CD4-positive, alpha-beta T cell treated with Interleukin-6 at 100 ng/mL for 8 hours (primary cell): ENCODE measurements around the gene WNK3.
"Not testable (repeated sequence)": the region's sequence is repeated elsewhere in the genome, so short reads cannot be mapped to it uniquely, and the experiment has no call there.

Source experiments
- DNase-seq: peaks from one replicate; pipeline ENCODE4 v3.0.0-alpha.2; 2020; ENCODE audit warnings: mixed read lengths, low spot score

Gene WNK3

DNA sequence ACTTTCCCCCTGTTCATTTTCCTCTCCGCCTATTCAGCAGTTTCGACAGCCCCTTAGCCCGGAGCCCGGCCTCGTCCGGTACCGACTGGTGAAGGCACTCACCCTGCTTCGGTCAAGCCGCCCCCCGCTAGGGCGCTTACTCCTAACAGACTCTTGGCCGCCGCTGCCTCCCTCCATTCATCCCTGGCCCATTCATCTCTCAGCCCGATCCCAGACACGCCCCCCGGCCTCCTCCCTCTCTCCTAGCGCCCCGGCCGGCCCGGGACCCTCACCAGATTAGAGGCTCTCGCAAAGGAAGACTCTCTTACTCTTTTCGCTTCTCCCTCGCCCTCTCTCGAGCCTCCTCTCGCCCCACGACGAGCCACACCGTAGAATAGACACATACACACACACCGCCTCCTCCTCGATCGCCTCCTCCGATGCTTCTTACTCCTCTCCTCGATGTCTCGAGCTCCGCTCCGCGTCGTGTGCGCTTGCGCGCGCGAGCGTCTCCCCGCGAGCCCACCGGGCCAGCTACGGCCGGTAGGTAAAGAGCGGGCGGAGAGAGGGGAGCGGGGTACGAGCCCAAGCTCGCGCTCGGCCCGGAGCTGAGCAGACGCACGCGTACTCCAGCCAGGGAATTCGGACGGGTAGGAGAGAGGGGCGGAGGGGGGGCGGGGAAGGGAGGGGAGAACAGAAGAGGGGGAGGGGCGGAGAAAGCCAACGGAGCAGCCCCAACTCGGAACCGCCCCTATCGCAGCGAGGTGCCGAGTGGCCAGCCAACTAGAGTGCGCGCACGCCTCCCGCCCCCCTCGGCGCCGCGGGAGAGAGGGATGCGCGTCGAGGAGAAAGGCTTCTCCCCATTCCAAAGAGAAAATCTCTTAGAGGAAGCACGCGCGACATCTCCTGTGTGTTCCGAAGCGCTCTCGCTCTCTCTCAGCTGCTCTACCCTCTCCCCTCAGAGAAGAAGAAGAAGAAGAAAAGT lies at the start of gene WNK3:
TSS of gene WNK3 (minus strand) at position 633 of the 964 bp plus-strand sequence.
- DNase-seq, result peak; percentile 29

GRCh38 chrX:54407266-54407665 lies 49.4 kb upstream of the WNK3 start:
- no peak for DNase-seq

DNA sequence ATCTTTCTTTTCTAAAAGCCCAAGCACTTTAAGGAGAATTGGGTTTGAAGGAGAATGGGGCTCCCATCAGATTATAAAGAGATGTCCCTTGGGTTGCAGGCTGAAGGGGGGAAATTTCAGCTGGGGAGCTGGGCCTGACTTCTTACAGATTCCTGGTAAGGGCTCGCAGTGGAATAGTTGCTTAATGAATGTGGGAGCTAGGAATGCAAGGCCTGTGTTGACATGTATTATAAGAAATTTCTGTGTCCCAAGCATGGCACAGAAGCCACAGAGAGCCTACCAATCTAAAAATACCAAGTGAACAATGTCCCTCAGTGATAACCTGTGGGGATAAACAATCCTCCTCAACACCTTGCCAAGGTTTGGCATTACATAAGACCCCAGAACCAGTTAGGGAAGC lies 39.3 kb upstream of the WNK3 start:
- DNase-seq, result no peak

- no peak for DNase-seq
These were observed 28.5 kb upstream of the WNK3 start for GRCh38 chrX:54386314-54386713.

GRCh38 chrX:54384661-54385060 lies 26.8 kb upstream of the WNK3 start:
- DNase-seq, result not testable (repeated sequence)

GRCh38 chrX:54359408-54359807 lies 1.6 kb upstream of the WNK3 start:
- DNase-seq, result no peak

GRCh38 chrX:54358424-54359211 lies 772 bp upstream of the WNK3 start:
- DNase-seq, result peak; percentile 18

- DNase-seq, result no peak
These were observed 5.2 kb downstream of the WNK3 start for GRCh38 chrX:54352677-54353076.

DNA sequence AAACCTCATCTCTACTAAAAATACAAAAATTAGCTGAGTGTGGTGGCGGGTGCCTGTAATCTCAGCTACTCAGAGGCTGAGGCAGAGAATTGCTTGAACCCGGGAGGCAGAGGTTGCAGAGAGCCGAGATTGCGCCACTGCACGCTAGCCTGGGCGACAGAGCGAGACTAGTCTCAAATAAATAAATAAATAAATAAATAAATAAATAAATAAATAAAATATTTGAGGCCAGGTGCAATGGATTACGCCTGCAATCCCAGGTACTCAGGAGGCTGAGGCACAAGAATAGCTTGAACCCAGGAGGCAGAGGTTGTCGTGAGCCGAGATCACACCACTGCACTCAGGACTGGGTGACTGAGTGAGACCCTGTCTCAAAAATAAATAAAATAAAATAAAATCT lies 20.5 kb downstream of the WNK3 start:
- not testable (repeated sequence) for DNase-seq

- no peak for DNase-seq
These were observed 32.8 kb downstream of the WNK3 start for GRCh38 chrX:54325077-54325476.

DNA sequence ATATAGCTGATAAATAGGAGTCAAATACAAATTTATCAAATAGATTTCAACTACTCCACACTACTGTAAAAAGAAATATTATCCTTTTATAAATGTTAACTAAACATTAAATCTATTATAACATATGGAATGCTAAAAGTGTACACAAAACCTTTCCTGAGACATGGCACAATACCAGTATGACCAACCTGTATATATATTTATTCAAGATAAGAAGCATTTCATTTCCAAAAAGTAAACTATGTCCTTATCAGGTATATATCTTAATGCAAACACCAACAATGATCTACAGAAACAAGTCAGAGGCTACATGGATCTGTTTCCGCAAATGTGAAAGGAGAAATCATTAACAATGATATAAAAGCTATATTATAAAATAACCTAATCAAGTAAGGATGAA lies 37.8 kb downstream of the WNK3 start:
- no peak for DNase-seq

DNA sequence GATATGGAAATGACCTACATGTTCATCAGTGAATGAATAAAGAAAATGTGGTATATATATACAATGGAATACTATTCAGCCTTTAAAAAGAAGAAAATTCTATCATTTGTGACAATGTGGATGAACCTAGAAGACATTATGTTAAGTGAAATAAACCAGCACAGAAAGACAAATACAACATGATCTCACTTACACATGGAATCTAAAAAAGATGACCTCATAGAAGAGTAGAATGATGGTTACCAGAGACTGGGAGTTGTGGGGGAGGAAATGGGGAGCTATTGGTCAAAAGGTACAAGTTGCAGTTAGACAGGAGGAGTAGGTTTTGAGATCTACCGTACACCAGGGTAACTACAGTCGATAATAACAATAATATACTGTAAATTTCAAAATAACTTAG lies 51.5 kb downstream of the WNK3 start:
- no peak for DNase-seq

- no peak for DNase-seq
These were observed 56.3 kb downstream of the WNK3 start for GRCh38 chrX:54301516-54301915.

DNA sequence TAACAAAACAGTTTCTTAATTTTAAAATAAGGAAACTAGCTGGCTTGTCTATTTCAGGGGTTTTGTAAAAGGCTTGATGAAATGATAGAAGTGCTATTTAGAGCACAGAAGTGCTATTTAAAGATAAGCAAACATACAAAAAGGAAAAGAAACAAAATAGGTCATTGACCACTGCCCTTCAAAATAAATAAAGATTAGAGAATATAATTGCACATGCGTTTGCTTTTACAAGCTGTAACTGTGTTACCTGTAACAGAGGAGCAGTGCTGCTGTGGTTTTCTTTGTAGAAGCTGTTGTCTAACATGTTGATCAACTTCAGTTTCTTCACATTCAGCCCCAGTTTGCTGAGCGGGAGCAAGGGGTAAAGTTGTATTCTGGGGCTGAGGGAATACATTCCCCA lies 63.5 kb downstream of the WNK3 start:
- no peak for DNase-seq

DNA sequence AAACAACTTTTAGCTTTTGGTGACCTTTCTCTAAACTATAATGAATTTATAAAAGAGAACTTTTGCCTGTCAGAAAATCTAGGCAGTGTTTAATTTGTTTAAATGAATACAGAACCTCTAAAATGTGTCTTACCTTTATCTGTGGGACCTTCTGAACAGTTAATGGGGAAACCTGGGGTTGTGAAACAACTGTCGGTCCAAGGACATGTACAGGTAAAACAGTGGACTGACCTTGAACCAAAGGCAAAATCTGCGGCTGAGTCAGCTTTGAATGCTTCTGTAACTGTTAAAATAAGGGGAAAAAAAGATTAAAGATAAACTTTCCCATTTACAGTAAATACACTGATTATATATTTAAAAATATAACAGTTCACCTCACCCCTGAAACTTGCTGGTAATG lies 65.1 kb downstream of the WNK3 start:
- DNase-seq, result no peak

DNA sequence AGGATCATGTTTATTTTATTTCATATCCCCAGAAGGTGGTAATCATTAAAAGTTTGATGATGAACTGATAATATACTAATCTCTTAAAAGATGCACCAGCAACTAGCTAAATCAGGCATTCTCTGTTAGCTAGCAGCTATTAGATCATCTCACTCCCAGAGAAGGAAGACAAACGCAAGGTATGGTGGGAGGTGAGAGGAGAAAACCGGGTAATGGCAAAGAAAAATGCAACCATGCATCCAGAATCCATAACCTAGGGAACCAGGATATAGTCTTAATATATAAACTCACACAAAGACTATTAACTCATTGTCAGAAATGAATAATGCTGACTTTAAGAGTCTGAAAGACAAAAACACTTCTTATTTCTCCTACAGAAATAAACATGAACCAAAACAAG lies 66.1 kb downstream of the WNK3 start:
- no peak for DNase-seq

DNA sequence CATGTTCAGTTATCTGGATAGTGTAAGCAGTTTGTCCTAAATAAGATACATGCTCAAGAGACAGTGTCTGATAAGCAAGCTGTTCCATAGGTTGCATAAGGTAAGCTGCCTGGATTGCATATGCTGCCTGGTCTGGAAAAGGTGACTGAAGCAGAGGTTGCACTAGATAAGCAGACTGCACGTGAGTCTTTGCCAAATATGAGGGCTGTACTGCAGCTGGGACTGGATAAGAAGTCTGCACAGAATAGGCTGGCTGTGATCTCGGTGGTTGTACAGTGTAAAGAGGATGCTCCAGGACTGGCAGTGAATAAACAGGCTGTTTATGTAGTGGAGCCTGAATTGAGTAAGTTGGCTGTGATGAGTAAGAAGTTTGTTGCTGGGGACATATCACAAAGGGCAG lies 68.9 kb downstream of the WNK3 start:
- no peak for DNase-seq

DNA sequence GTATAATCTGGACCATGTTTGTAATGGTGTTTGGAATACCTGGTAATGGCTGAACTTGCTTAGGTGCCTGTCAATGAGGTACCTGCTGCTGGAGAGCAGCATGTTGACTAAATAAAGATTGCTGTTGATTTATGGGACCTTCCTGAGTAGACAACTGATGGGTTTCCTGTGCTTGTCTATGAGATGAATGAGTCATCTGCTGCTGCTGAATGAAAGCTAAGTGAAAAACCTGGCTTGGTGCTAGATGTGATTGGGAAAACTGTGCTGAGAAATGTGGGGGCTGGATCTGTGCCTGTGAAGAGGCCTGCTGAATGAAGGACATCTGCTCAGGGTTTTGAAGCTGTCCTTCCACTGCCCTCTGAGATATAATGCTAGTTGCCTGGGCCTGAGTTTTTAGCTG lies 69.6 kb downstream of the WNK3 start:
- no peak for DNase-seq

DNA sequence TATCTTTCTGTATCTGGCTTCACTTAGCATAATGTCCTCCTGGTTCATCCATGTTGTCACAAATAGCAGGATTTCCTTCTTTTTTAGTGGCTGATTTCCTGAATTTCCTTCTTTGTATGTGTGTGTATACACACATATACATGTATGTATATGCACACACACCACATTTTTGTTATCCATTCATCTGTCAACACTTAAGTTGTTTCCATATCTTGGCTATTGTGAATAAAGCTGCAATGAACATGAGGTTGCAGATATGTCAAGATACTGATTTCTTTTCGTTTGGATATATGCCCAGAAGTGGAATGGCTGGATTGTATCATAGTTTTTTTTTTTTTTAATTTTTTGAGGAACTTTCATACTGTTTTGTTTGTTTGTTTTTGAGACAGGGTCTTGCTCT lies 76.2 kb downstream of the WNK3 start:
- no peak for DNase-seq

GRCh38 chrX:54280466-54280865 lies 77.4 kb downstream of the WNK3 start:
- DNase-seq, result no peak

DNA sequence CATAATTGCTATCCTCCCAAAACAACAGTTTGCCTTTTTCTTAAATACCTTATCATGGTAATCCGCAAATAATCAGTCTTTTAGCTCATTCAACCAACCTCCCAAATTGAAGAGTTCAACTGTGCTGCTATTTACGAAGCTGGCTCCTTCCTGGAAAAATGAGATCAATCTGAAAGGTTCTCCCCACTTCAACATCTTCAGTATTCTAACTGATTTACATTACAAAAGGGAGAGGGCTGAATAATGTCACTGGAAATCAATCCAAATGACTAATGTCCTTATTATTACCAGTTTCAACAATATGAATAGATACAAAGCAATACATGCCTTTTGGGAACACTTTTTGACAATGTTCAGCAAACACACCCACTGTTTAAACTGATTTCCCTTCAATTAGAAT lies 86.2 kb downstream of the WNK3 start:
- no peak for DNase-seq

GRCh38 chrX:54248309-54248708 lies 109.5 kb downstream of the WNK3 start:
- no peak for DNase-seq

GRCh38 chrX:54246866-54247265 lies 111.0 kb downstream of the WNK3 start:
- DNase-seq, result no peak
